Epithelial cell of proximal tubule (primary cell): ENCODE data around the gene MAGI1. TPM values are rescaled to one million over a fixed set of nuclear protein-coding genes. Genes with fewer than 3 reads are reported as not detected.

Experiments used
- DNase-seq: peaks from one replicate; pipeline ENCODE4 v3.0.0-alpha.2; 2011; ENCODE audit warnings: low read depth
- H3K4me3 ChIP-seq: 2 replicates; pipeline ENCODE4 v1.5.1; 2011; ENCODE audit warnings: low read depth, mild to moderate bottlenecking, low read length
- total RNA-seq: library from RNA; depleted of rRNA; stranded (reverse); fragments of >200 nt; gene quantifications from 2 replicates; pipeline ENCODE4 v1.2.3, GENCODE V29; 2015
- TF ChIP-seq, protein P1 (sequence below): conservative IDR thresholded peaks from 2 replicates; pipeline ENCODE4 v1.5.1; 2012; ENCODE audit warnings: low read depth, mild to moderate bottlenecking, low read length

MAGI1 gene
- total RNA-seq, 1 donor from 2014 or later = 9.6 TPM

DNA sequence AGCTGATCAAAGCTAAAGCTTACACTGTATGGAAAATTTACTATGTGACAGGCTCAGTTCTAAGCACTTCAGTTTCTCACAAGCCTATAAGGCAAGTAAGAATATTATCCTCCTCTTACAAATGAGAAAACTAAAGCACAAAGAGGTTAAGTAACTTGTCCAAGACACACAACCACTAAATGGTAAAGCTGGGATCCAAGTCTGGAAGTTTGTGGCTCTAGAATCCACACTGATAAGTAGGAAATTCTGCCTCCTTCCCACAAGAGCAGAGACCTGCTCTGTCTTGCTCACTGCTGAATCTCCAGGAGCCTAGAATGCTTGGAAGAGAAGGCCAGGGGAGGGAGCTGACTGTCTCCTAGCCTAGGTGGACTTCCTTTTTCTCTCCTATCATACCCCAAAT is 60.6 kb downstream of the MAGI1 start:
- no peak overlapping the region for H3K4me3 ChIP-seq
- TF ChIP-seq, protein P1, sequence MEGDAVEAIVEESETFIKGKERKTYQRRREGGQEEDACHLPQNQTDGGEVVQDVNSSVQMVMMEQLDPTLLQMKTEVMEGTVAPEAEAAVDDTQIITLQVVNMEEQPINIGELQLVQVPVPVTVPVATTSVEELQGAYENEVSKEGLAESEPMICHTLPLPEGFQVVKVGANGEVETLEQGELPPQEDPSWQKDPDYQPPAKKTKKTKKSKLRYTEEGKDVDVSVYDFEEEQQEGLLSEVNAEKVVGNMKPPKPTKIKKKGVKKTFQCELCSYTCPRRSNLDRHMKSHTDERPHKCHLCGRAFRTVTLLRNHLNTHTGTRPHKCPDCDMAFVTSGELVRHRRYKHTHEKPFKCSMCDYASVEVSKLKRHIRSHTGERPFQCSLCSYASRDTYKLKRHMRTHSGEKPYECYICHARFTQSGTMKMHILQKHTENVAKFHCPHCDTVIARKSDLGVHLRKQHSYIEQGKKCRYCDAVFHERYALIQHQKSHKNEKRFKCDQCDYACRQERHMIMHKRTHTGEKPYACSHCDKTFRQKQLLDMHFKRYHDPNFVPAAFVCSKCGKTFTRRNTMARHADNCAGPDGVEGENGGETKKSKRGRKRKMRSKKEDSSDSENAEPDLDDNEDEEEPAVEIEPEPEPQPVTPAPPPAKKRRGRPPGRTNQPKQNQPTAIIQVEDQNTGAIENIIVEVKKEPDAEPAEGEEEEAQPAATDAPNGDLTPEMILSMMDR = no peak
- no peak for DNase-seq

DNA sequence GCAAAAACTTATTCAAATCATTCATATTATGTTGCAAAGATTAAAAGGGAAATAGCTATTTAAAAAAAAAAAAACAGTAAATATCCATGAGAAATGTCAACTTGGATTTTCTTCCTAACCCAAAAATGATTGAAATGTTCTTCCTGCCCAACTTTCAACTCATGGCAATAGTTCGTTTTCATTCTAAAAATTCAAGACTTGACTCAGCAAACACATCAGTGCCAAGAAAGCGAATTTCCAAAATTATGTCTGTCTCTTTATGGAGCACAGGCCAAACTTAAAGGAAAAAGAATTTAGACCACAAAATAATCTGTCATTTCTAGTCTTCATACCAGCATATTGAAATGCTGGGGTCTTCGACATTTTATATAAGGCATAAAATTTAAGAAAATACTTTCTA is 63.7 kb downstream of the MAGI1 start:
- TF ChIP-seq, protein P1 = no peak

GRCh38 chr3:65974509-65974908 is 64.2 kb downstream of the MAGI1 start:
- no peak overlapping the region for H3K4me3 ChIP-seq
- TF ChIP-seq, protein P1 = no peak
- DNase-seq = no peak

More for the DNA sequence above, 63.7 kb downstream of the MAGI1 start:
- H3K4me3 ChIP-seq = no peak overlapping the region
- no peak for DNase-seq

DNA sequence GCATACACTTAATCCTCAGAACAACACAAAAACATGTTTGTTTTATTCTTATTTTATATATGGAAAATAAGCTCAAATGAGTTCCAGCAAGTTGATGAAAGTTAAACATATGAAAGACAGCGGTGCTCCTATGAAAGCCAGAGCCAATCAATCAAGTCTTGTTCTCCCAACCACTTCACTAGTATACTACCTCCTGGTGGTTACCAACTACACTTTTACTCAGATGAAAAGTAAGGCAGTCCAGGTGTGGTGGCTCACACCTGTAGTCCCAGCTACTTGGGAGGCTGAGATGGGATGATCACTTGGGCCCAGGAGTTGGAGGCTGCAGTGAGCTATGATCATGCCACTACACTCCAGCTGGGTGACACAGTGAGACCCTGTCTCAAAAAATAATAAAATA is 66.0 kb downstream of the MAGI1 start:
- no peak overlapping the region for H3K4me3 ChIP-seq
- no peak for DNase-seq
- TF ChIP-seq, protein P1 = no peak

DNA sequence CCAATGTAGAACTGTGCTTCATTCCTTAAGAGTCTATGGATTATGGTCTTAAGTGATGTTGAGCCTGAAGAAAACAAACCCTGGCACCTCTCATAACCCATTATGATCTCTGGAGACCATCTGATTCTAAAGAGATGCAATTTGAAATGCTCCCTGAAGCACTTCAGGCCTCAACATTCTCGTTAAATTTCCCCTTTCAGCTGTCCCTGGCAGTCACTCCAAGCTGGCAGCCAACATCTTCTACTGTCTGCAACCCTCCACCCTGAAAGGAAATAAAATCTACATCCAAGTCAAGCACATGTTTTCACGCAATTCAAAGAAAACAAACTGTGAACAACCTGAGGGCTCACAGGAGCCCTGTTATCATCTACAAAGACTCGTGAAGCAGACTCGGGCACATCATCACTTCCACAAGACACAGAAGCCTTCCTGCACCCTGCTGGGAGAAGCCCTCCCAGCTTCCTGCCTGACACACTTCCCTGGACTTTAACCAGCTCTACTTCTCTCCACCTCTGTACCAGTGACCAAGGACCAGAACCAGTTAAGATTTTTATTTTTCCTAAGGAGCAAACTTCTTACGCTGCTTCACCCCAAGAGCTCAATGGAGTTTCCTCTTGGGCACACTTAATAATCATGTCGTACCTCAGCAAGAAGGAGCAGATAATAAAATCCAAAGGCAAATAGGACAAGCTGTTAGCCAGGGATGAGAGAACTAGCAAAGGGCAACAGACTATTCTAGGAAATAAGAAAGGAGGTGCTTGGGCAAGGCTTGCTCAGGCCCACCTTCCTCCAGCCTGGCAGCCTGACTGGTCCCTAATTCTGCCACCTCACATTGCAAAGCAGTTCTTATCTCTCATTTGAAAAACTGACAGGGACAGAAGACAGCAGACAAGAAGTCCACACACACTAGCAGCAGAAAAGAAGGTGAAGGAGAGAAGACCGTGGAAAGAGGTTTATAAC is 67.1 kb downstream of the MAGI1 start:
- no peak overlapping the region for H3K4me3 ChIP-seq
- DNase-seq = no peak
- TF ChIP-seq, protein P1 = no peak

GRCh38 chr3:65968996-65969395 is 69.7 kb downstream of the MAGI1 start:
- TF ChIP-seq, protein P1 = no peak
- no peak overlapping the region for H3K4me3 ChIP-seq
- DNase-seq = no peak
